Brain microvascular endothelial cell (primary cell): Measurements from ENCODE around the gene TOMM22.

Source experiments
- DNase-seq: peaks from one replicate; pipeline ENCODE4 v3.0.0-alpha.2; 2020
- H3K27ac ChIP-seq: fragments of 250-450 bp; sonication (Bioruptor Pico); 2 replicates; pipeline ENCODE4 v1.5.1; 2020; ENCODE audit warnings: mild to moderate bottlenecking, moderate library complexity
- H3K27me3 ChIP-seq: fragments of 250-450 bp; sonication (Bioruptor Pico); replicated peaks from 2 replicates; pipeline ENCODE4 v1.5.1; 2020; ENCODE audit warnings: mild to moderate bottlenecking
- H3K36me3 ChIP-seq: fragments of 250-450 bp; sonication (Bioruptor Pico); replicated peaks from 2 replicates; pipeline ENCODE4 v1.5.1; 2020; ENCODE audit warnings: mild to moderate bottlenecking
- H3K4me3 ChIP-seq: 2 replicates; pipeline ENCODE4 v1.5.1; 2011; ENCODE audit warnings: low read depth, mild to moderate bottlenecking, control low read depth, low read length, moderate library complexity
- in situ Hi-C: cut with HindIII; loops from 2 replicates; pipeline ENCODE4 v1.10.0; 2017; ENCODE audit warnings: low sequenced_read_pairs, low pct_ligation_motif_present
- TF ChIP-seq, protein P1 (sequence below): IDR thresholded peaks from 2 replicates; pipeline ENCODE4 v1.5.1; 2011; ENCODE audit warnings: low read depth, mild to moderate bottlenecking, moderate library complexity, low read length, control low read depth, inconsistent platforms; ENCODE audit errors: missing control alignments

Gene TOMM22

DNA sequence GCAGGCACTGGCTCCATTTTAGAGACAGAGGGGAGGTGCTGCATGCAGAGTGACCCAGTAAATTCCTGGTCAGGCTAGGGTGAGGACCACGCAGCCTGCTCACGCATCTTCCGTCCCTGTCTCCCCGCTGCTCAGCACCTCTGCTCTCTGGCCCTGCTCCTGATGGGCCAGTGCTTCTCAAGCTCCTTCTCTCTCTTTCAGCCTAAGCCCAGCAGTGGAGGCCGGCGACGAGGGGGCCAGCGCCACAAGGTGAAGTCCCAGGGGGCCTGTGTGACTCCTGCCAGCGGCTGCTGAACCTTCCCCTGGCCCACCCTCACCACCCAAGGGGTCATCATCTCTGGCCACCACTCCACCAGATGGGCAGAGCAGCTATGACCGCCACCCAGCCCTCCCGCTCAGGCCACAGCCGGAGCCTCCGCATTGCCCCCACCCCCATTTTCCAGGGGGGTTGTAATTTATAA is 48.7 kb downstream of the TOMM22 start:
- Histone ChIP-seq H3K27me3 (no peaks in the 10 kb centered on the region), H3K36me3 (peaks cover 81% of the 10 kb centered on the region), H3K4me3 (no peak overlapping the region), H3K27ac (no peak overlapping the region)
- in situ Hi-C loops = no loop called here
- TF ChIP-seq, protein P1, sequence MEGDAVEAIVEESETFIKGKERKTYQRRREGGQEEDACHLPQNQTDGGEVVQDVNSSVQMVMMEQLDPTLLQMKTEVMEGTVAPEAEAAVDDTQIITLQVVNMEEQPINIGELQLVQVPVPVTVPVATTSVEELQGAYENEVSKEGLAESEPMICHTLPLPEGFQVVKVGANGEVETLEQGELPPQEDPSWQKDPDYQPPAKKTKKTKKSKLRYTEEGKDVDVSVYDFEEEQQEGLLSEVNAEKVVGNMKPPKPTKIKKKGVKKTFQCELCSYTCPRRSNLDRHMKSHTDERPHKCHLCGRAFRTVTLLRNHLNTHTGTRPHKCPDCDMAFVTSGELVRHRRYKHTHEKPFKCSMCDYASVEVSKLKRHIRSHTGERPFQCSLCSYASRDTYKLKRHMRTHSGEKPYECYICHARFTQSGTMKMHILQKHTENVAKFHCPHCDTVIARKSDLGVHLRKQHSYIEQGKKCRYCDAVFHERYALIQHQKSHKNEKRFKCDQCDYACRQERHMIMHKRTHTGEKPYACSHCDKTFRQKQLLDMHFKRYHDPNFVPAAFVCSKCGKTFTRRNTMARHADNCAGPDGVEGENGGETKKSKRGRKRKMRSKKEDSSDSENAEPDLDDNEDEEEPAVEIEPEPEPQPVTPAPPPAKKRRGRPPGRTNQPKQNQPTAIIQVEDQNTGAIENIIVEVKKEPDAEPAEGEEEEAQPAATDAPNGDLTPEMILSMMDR = no peak
- no peak for DNase-seq

DNA sequence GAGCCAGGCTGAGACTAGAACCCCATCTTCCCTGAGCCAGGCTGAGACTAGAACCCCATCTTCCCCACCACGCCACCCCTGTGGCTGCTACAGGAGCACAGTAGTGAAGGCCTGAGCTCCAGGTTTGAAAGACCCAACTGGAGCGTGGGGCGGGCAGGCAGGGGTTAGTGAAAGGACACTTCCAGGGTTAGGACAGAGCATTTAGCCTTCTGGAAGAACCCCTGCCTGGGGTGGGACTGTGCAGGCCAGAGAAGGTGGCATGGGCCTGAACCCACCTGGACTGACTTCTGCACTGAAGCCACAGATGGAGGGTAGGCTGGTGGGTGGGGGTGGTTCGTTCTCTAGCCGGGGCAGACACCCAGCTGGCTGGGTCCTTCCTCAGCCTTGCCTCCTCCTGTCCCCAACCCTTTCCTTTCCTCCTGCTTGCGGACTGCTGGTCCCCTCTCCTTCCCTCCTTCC is 50.0 kb downstream of the TOMM22 start:
- DNase-seq = no peak
- Histone ChIP-seq H3K27me3 (no peaks in the 10 kb centered on the region), H3K36me3 (peaks cover 74% of the 10 kb centered on the region), H3K27ac (no peak overlapping the region), H3K4me3 (no peak overlapping the region)
- in situ Hi-C loops = no loop called here
- TF ChIP-seq, protein P1 = no peak

- Histone ChIP-seq H3K36me3 (peaks cover 70% of the 10 kb centered on the region), H3K4me3 (no peak overlapping the region), H3K27me3 (no peaks in the 10 kb centered on the region), H3K27ac (no peak overlapping the region)
- DNase-seq = no peak
- in situ Hi-C loops = no loop called here
- TF ChIP-seq, protein P1 = no peak
Measured at GRCh38 chr22:38732251-38732815, 50.6 kb downstream of the TOMM22 start.

DNA sequence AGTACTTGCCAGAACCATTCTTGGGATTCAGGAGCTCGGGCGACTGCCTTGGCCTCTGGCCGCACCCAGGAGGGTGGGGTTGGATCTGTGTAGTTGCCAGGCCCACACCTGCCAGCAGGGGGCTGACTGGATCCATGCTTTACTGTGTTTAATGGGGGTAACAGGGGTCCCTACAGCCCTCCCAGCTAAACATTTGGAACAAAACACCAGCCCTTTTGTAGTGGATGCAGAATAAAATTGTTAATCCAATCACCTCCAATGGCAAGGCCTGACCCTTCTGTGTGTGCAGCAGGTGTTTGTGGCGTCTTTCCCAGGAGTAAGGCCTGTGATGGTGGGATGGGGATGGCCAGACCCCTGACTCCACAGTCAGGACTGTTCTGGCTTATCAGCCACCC is 51.6 kb downstream of the TOMM22 start:
- Histone ChIP-seq H3K27me3 (no peaks in the 10 kb centered on the region), H3K27ac (no peak overlapping the region), H3K4me3 (no peak overlapping the region), H3K36me3 (peaks cover 68% of the 10 kb centered on the region)
- no peak for DNase-seq
- in situ Hi-C loops = no loop called here
- TF ChIP-seq, protein P1 = peak; percentile 81

GRCh38 chr22:38733724-38734381 is 52.1 kb downstream of the TOMM22 start:
- H3K36me3 ChIP-seq = peaks cover 71% of the 10 kb centered on the region
- DNase-seq = no peak
- H3K4me3 ChIP-seq = no peak overlapping the region

More at GRCh38 chr22:38733724-38734381, 52.1 kb downstream of the TOMM22 start:
- Histone ChIP-seq H3K27ac (no peak overlapping the region), H3K27me3 (no peaks in the 10 kb centered on the region)
- in situ Hi-C loops = no loop called here
- TF ChIP-seq, protein P1 = no peak
